HG03457 (cell line): ENCODE data around the gene LSP1.

Experiments
- ATAC-seq: cut with Tn5 transposase; IDR thresholded peaks from one replicate; pipeline ENCODE4 v1.9.1; 2021; ENCODE audit warnings: moderate number of reproducible peaks; ENCODE audit not compliant: unreplicated experiment

Gene LSP1

GRCh38 chr11:1836011-1836945, 16.6 kb upstream of the LSP1 start:
- no peak for ATAC-seq

GRCh38 chr11:1837171-1838076, 15.5 kb upstream of the LSP1 start:
- ATAC-seq, result no peak

GRCh38 chr11:1838077-1838425, 14.8 kb upstream of the LSP1 start:
- no peak for ATAC-seq

GRCh38 chr11:1838426-1839144, 14.3 kb upstream of the LSP1 start, which contains the start of gene TNNI2:
TNNI2 (plus strand) TSS chr11:1838981; CDS start chr11:1839697, 716 bp downstream.
- ATAC-seq, result no peak

GRCh38 chr11:1839204-1839923, 13.5 kb upstream of the LSP1 start:
- no peak for ATAC-seq

GRCh38 chr11:1839924-1840779, 12.7 kb upstream of the LSP1 start:
- ATAC-seq, result no peak

GRCh38 chr11:1840780-1841480, 12.0 kb upstream of the LSP1 start:
- ATAC-seq, result no peak

GRCh38 chr11:1841511-1842148, 11.3 kb upstream of the LSP1 start:
- ATAC-seq, result no peak

GRCh38 chr11:1842149-1843097, 10.5 kb upstream of the LSP1 start:
- no peak for ATAC-seq

- no peak for ATAC-seq
These were observed 9.8 kb upstream of the LSP1 start for GRCh38 chr11:1843098-1843473.

- no peak for ATAC-seq
These were observed 9.1 kb upstream of the LSP1 start for GRCh38 chr11:1843796-1844195.

- ATAC-seq, result no peak
These were observed 8.4 kb upstream of the LSP1 start for GRCh38 chr11:1844221-1845094.

GRCh38 chr11:1845095-1845429, 7.8 kb upstream of the LSP1 start:
- no peak for ATAC-seq

- ATAC-seq, result no peak
These were observed 7.1 kb upstream of the LSP1 start for GRCh38 chr11:1845561-1846452.

- no peak for ATAC-seq
These were observed 6.4 kb upstream of the LSP1 start for GRCh38 chr11:1846453-1846932.
